T47D (cell line): ENCODE measurements around the gene IL34.

Experiments used
- DNase-seq, 2 experiments: peaks; one replicate each; pipeline versions ENCODE4 v3.0.0 to v3.0.0-alpha.2; 2011 to 2012; ENCODE audit warnings: low read depth in 1 of 2, low spot score in 1 of 2
- JUND ChIP-seq: IDR thresholded peaks from 2 replicates; pipeline ENCODE4 v1.6.1; 2012; ENCODE audit warnings: low read depth
- in situ Hi-C: cut with HindIII; loops from 2 replicates; pipeline ENCODE4 v1.10.0; 2016; ENCODE audit warnings: low sequenced_read_pairs, low pct_unique_long_range_greater_than_20kb

IL34 gene

GRCh38 chr16:70709942-70710341 lies 63.6 kb downstream of the IL34 start:
- in situ Hi-C loops = no loop called here
- no peak for DNase-seq
- no peak for TF ChIP-seq JUND
